ENCODE results near the gene PRRT1.

DNA sequence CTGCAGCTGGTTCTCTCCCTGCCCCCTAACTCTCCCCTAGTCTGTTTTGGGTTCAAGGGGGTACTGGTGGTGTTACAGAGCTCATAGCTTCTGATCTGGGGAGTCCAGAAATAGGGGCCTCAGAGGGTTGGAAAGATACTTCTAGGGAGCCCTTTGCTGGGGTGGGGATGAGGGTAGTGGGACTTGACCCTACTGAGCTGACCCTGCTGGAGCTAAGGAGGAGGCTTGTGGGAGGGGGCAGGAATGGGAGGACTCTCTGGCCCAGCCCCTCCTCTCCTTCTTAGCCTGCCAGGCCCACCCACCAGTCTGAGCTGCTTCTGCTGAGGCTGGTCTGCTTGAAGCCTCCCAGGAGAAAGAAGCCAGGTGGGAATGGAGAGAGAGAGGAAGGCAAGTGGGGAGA, 12.6 kb upstream of the PRRT1 start, which contains the start of gene EGFL8:
- TF ChIP-seq, protein P1, sequence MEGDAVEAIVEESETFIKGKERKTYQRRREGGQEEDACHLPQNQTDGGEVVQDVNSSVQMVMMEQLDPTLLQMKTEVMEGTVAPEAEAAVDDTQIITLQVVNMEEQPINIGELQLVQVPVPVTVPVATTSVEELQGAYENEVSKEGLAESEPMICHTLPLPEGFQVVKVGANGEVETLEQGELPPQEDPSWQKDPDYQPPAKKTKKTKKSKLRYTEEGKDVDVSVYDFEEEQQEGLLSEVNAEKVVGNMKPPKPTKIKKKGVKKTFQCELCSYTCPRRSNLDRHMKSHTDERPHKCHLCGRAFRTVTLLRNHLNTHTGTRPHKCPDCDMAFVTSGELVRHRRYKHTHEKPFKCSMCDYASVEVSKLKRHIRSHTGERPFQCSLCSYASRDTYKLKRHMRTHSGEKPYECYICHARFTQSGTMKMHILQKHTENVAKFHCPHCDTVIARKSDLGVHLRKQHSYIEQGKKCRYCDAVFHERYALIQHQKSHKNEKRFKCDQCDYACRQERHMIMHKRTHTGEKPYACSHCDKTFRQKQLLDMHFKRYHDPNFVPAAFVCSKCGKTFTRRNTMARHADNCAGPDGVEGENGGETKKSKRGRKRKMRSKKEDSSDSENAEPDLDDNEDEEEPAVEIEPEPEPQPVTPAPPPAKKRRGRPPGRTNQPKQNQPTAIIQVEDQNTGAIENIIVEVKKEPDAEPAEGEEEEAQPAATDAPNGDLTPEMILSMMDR (conservative IDR thresholded peaks at IDR 0.05; ENCODE audit: low read depth, low read length), result no peak
- TF ChIP-seq MAZ (IDR thresholded peaks at IDR 0.05; ENCODE audit: borderline replicate concordance, low read depth, low read length) (no peak), RAD21 (IDR thresholded peaks at IDR 0.05; ENCODE audit: low read length) (no peak), RCOR1 (IDR thresholded peaks at IDR 0.05; ENCODE audit: insufficient replicate concordance, low read length) (no peak), FOS (IDR thresholded peaks at IDR 0.05; ENCODE audit: low read depth, low read length) (no peak), MAFK (IDR thresholded peaks at IDR 0.05; ENCODE audit: low read depth, low read length) (no peak), SMC3 (IDR thresholded peaks at IDR 0.05; ENCODE audit: low read depth, low read length) (no peak)
- TF ChIP-seq, protein P2, sequence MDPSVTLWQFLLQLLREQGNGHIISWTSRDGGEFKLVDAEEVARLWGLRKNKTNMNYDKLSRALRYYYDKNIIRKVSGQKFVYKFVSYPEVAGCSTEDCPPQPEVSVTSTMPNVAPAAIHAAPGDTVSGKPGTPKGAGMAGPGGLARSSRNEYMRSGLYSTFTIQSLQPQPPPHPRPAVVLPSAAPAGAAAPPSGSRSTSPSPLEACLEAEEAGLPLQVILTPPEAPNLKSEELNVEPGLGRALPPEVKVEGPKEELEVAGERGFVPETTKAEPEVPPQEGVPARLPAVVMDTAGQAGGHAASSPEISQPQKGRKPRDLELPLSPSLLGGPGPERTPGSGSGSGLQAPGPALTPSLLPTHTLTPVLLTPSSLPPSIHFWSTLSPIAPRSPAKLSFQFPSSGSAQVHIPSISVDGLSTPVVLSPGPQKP (IDR thresholded peaks at IDR 0.05; ENCODE audit: borderline replicate concordance, low read depth, low read length), result no peak

Data from IMR-90 (cell line).